ENCODE data around the gene NR2F2.

Gene NR2F2

GRCh38 chr15:96355568-96356187 lies 25.2 kb downstream of the NR2F2 start:
- DNase-seq: no peak

DNA sequence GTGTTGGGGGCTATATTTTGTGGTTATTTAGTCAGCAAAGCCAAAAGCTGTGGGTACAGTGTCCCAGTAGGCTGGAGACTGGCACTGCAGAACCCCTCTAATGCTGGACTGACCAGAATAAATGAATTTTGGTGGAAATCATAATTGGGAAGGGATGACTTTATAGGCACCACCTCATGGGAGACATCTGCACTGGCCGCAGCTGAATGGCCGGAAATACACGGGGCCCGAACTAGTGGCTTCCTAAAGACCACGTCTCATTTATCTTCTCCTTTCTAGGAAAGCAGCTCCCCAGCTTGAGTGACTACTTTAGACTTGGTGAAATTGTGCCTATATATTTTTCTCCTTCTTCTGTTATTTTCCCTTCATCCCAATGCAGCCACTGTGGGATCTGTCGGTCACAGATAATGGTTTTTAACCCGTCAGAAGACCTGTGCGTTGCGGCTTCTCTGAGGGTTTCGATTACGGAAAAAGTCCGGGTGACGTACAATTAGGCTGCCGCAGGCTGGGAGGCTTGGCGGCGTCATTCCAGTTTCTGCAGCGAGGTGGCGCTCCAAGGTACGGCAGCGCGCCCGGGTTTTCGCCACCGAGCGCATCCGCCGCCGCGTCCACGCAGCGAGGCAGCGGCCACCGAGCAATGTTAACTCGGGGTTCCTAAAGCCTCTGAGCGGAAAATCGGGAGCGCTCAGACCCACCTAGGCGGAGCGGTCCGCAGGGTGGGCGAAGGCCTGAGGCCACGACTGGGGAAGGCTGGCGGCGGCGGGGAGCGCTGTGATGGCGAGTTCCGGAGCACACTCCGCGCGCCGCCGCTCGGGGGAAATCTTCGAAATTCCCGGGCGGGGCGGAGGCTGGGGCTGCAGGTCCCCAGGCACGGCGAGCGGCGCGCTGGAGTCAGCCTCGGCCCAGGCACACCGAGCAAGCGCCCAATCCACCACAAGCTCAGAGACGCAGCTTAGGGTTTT lies 26.3 kb downstream of the NR2F2 start:
- DNase-seq: peak; percentile 73

DNA sequence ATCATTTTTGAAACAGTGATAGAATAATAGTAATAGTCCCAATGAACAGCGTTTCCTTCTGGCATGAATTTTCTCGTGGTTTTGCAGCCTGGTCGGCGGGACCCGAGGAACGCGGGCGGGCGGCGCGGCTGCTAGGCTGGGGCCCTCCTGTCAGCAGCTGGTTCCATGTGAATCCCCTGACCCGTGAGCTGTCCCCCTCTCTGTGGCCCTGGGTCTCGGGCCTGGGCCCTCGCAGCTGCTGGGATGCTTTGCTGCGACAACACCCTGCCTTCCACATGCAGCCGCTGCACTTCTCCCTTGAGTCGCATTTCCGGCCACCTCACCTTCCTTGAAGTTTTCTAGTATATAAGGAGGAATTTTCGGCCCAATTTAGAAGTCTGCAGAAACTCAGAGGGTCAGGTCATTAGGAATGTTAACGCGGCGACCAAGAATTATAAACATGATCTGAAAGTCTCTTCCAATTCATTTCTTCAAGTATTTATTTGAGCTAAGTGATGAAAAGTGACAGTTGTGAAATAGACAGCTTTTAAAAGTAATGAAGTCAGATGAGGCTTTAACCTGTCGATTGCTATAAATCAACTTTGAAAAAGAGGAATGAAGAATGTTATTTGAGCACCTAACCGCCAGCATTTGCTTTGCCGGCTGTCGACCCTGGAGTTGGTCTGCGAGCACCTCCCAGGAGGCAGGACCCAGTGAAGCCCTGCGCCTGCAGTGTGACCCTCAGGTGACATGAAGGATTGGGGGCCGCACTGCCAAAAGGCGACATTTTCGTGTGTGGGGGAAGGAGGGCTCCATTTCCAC lies 27.7 kb downstream of the NR2F2 start:
- no peak for DNase-seq

DNA sequence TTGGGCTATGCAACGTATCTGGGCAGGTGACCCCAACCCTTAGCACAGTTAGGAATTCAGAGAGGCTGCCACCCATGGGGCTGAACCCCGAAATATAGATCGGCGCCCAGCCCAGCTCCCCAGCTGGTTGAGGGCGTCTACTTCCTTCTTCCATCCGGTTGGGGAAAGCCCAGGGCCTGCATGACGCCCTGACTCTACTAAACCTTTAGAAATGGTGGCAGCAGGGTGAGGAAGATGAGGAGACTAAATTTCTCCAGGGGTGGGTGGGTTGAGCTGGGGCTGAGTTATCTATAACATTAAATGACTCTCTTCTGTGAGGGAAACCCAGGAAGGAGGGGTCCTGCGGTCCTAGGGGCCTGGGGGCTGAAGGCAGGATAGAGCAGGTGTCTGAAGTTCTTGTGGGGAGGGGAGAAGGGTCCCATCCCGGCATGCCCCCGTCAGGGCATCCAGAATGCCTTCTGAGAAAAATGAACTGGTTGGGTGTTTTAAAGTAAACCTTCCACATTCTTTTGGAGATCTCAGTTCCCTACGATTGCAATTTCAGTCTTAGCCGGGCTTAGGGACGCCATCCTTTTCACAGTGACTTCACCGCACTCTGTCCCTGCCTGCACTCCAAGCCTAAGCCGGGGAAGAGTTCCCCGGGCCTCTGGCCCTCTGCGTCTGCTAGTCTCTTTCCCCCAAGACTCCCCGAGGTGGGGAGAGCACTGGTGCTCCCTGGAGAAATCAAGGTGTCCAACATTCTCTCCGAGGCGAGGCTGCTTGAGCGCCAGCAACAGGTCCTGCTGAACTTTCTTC lies 28.5 kb downstream of the NR2F2 start:
- no peak for DNase-seq

DNA sequence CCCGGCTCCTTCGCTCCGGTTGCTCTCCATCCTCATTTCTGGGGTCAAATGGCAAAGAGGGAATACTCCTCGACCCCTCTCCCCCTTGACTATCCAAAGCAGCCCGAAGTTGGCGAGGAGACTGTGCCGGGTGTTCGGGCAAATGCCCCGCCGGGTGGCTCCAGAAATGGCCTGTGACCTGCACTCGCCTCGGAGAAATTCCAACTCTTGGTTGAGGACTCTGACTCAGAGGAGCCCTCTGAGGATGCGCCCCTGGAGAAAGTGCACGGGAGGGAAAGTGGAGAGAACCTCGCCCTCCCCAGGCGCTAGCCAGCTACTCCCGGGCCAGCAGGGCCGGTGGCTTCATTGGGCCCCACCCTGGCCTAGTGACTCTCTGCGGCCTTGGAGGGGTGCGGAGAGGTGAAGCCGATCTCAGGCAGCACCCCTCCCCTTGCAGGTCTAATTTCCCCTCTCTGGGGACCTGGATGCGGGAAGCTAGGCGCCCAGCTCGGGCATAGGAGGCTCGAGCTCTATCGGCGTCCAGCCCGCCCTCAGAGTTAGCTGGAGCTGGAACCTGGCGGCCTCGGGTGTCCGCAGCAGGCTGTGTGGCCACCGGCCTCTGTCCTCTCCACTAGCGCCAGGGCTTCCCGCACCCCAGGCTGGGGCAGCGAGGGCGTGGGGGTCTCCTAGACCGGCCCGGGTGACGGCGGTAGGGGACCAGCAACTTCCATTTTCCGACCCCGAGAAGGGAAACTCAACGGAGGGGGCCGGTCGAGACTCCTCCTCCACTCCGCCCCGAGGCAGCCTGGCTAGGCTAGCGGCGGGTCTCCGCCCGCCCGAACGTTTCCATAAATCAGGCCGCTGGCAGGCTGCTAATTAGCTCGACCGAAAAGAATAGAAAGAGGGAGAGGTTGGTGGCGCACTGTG lies 29.4 kb downstream of the NR2F2 start:
- DNase-seq: no peak

DNA sequence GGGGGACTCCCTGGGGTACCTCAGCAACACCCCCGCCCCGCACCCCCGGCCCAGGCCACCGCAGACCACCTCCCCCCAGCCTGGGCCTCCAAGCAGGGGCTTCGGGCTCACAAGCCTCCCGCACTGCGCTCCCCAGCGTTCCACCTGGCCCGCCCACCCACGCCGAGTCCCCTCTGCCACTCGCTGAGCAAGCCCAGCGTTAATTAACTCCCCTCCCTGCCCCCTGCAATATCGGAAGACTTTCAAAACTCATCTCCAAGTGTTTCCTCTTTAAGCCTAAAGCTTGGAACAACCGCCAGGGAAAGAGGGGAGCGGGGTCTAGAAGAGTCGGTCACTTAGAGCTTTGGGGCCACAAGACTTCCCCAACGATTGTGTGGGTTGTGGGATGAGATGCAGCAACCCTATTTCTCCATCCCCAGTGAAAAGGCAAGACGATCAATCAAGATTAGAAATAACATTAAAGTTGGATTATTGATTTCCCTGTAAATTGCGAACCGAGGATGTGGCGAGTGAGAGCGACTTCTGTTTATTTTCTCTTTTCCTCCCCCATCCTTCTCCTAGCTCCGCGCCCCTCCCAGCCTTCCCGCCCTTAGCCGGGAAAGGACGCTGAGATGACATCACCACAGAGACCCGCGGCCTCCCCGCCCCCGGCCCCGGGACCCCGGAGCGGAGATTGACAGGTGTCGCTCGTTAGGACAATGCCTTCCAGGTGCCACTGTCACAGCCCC lies 30.2 kb downstream of the NR2F2 start:
- DNase-seq: no peak

DNA sequence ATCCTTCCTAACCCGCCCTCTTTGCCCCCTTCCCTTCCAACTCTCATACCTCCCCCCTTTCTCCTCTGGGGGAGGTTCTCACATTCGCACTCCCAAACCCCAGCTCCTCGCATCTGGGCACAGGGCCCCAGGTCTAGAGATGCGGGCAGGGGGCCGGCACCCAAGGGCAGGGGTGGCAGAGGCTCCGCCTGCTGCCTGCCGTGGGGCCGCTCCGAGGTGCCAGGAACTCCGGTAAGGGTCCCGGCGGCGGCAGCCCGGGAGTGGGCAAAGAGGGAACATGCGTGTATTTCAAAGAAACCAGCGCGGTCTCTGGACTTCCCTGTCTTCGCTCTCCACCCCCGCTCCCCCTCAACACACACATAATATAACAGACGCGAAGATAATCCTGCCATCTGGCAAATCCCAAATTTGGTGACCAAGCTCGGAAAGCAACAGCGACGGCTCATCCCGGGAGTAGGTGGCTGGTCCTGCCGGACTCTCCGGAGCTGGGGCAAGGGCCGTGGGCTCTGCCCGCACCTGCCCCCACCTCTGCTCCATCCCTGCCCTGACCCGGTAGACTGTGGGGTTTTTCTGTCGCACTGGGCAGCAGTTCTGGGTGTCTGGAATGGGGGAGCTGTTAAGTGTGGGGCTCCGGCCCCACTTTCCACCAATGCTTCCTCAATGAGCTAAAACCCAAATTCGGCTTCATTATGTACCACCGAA lies 31.0 kb downstream of the NR2F2 start:
- DNase-seq: no peak

- no peak for DNase-seq
Observed at GRCh38 chr15:96362011-96362754, 31.7 kb downstream of the NR2F2 start.

- no peak for DNase-seq
Observed at GRCh38 chr15:96362755-96363651, 32.5 kb downstream of the NR2F2 start.

DNA sequence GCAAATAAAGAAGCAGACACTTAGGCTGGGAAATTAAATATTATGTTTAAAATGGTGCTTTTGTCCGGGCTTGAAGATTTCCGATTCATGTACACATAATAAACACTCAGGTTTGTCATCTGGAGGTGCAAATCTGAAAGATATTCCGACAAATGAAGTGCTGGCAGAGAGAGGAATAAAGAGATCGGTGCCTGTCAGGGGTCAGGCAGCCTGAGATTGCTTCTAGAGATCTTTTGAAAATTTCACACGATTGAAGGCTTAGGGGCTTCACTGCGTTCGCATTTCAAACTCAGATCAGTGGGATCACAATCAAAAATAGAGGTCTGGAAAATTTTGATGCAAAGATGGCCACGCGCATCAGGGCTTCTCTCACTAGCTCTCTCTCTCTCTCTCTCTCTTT lies 33.2 kb downstream of the NR2F2 start:
- no peak for DNase-seq

- DNase-seq: no peak
Observed at GRCh38 chr15:96365781-96366525, 35.5 kb downstream of the NR2F2 start.

GRCh38 chr15:96366526-96366877 lies 36.0 kb downstream of the NR2F2 start:
- no peak for DNase-seq

DNA sequence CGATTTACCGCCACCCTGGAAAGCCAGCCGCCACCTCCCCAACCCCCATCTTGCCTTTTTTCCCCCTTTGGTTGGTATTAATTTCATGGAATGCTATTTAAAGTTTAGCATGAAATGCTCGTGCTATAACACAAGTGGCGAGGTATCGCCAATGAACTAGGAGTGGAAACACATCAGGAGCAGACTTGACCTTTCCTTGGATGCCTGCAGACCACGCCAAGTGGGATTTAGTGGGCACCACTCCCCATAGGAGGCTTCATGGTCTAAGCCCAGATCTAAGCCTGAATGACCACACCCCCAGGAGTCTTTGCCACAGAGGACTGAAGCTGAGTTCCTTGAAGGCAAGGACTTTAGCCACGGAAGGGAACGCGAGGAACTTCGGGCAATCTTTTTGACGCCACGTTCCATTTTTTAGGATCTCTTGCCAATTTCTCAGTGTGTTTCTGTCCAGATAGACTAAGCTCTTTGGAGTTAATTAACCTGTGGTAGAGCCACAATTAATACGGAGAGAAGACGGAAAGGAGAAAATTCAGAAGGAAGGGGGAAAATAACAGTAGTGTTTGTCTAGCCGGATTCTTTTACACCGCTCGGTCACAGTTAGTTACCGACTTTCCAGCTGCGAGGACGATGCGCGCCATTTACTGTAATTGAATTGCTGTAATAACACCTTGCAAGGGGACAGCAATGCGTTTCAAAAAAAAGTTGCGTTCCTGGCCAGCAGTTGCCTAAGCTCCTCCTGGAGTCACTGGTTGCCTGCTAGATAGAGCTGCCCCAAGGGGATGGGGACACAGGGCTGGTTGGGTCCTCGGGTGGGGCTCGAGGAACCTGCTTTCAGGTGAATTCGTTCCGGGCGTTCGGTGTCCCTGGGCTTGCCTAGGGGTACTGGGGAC lies 37.1 kb downstream of the NR2F2 start:
- no peak for DNase-seq

DNA sequence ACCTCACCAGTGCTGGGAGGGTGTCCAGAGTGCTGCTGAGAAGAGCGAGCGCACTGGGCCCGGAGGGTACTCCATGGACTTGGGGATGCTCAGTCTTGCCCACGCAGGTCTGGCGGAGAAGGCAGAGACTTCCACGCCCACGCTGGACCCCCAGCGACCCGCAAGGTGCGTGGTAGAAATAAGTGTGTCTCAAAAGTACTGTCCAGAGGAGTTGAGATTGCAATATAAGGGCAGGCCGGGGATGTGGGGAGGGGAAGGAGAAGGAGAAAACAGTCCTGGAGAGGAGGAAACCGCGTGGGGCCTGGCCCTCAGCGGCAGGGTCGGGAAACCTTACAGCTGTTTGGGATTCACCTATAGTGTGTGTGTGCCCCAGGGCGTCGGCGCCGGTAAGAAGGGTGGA lies 38.9 kb downstream of the NR2F2 start:
- DNase-seq: no peak

DNA sequence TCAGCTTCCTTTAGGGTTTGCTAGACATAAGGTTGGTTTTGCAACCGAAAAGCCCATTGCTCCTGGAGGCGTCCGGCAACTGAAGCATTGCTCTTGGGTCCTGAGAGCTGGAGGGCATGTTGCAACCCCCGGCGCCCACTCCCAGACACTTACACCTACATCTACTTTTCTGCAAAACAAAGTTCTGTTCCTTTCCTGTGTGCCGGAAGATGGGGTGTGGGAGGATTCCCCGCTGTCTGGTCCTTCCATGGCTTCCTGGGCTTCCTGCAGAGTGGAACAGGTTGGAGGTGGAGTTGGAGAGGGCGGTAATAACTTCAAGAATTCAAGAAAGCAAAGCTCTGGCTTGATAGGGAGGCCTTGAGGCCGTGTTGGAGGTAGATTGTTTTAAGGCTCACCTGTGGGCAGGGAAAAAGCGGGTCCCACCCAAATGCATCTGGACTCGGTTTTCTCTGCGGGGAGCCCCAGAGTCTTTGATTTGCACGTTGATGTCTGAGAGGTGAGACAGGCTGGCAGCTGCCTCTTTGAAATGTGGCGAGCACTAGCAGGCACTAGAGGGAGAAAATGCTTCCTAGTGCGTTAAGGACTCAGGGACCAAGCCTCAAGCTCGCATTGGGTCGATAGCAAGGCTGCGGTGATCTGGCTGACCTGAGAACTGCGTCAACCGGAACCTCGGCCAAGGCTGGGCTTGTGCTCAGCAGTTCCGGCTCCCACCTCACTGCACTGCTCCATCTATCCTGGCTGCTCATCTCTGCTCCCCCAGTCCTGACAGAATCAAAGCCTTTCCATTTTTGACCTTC lies 39.5 kb downstream of the NR2F2 start:
- no peak for DNase-seq

GRCh38 chr15:96372554-96372953 lies 42.1 kb downstream of the NR2F2 start:
- DNase-seq: no peak

Measured in stimulated activated CD4-positive, alpha-beta T cell treated with anti-CD3 and anti-CD28 coated beads, Interleukin-1b, Interleukin-23, amount 100 ng/mL, for 48 hours (primary cell).